ENCODE results near the gene LDB2. TPM values are rescaled to one million over a fixed set of nuclear protein-coding genes. Genes with fewer than 3 reads are reported as not detected.

The LDB2 gene
- total RNA-seq, 2 donors from 2014 or later = 11.4 to 14.5 TPM

GRCh38 chr4:16758816-16759215 is 139.6 kb downstream of the LDB2 start:
- Histone ChIP-seq H3K27ac (ENCODE audit: low read depth, low read length) (no peak overlapping the region), H3K4me1 (ENCODE audit: control insufficient read depth, insufficient read depth, low read length) (peaks cover 6% of the 10 kb centered on the region), H3K9ac (ENCODE audit: extremely low read depth, low read length, poor library complexity, severe bottlenecking) (no peak overlapping the region), H3K27me3 (ENCODE audit: control insufficient read depth, insufficient read depth, low read length, poor library complexity, severe bottlenecking) (no peaks in the 10 kb centered on the region), H3K9me3 (ENCODE audit: control insufficient read depth, low read length) (no peaks in the 10 kb centered on the region), H3K36me3 (ENCODE audit: control insufficient read depth, insufficient read depth, low read length) (no peaks in the 10 kb centered on the region), H3K4me3 (ENCODE audit: low read length) (no peak overlapping the region)
- H3K4me1 Mint-ChIP-seq = peaks cover 24% of the 10 kb centered on the region
- H3K27ac Mint-ChIP-seq = no peak overlapping the region
- no peak for DNase-seq
- TF ChIP-seq, protein P1, sequence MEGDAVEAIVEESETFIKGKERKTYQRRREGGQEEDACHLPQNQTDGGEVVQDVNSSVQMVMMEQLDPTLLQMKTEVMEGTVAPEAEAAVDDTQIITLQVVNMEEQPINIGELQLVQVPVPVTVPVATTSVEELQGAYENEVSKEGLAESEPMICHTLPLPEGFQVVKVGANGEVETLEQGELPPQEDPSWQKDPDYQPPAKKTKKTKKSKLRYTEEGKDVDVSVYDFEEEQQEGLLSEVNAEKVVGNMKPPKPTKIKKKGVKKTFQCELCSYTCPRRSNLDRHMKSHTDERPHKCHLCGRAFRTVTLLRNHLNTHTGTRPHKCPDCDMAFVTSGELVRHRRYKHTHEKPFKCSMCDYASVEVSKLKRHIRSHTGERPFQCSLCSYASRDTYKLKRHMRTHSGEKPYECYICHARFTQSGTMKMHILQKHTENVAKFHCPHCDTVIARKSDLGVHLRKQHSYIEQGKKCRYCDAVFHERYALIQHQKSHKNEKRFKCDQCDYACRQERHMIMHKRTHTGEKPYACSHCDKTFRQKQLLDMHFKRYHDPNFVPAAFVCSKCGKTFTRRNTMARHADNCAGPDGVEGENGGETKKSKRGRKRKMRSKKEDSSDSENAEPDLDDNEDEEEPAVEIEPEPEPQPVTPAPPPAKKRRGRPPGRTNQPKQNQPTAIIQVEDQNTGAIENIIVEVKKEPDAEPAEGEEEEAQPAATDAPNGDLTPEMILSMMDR (conservative IDR thresholded peaks at IDR 0.05) = no peak
- H3K27me3 Mint-ChIP-seq (ENCODE audit: insufficient read depth) = no peaks in the 10 kb centered on the region
- no peaks in the 10 kb centered on the region for H3K9me3 Mint-ChIP-seq
- no peaks in the 10 kb centered on the region for H3K36me3 Mint-ChIP-seq (ENCODE audit: low read depth)
- WGBS, 2 experiments (ENCODE audit: insufficient coverage in 1 of 2, insufficient read length in 1 of 2) = 87 to 88% methylated on average over 6 to 8 of the region's 8 CpGs
- H3K4me3 Mint-ChIP-seq = no peak overlapping the region

DNA sequence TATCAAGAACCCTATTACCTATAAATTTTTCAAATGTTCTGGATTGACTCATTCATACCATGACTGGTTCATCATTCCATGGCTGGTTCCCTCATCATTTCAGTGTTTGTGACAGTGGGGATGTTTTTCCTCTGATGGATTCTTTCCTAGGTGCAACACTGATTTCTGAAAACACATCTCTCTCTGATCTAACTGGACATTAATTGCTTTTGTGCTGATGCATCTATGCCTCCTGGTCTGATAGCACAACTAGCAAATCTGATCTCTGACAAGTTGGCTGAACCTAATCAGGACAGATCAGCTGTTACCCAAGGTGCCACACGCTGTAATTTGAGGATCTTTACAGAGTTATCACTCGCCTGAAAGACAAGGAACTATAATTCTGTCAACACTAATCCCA is 140.2 kb downstream of the LDB2 start:
- Histone ChIP-seq H3K4me1 (ENCODE audit: control insufficient read depth, insufficient read depth, low read length) (peaks cover 6% of the 10 kb centered on the region), H3K9ac (ENCODE audit: extremely low read depth, low read length, poor library complexity, severe bottlenecking) (no peak overlapping the region), H3K27ac (ENCODE audit: low read depth, low read length) (no peak overlapping the region), H3K27me3 (ENCODE audit: control insufficient read depth, insufficient read depth, low read length, poor library complexity, severe bottlenecking) (no peaks in the 10 kb centered on the region), H3K4me3 (ENCODE audit: low read length) (no peak overlapping the region), H3K9me3 (ENCODE audit: control insufficient read depth, low read length) (no peaks in the 10 kb centered on the region), H3K36me3 (ENCODE audit: control insufficient read depth, insufficient read depth, low read length) (no peaks in the 10 kb centered on the region)
- peaks cover 25% of the 10 kb centered on the region for H3K4me1 Mint-ChIP-seq
- no peaks in the 10 kb centered on the region for H3K27me3 Mint-ChIP-seq (ENCODE audit: insufficient read depth)
- no peaks in the 10 kb centered on the region for H3K36me3 Mint-ChIP-seq (ENCODE audit: low read depth)
- no peaks in the 10 kb centered on the region for H3K9me3 Mint-ChIP-seq
- WGBS, 2 experiments (ENCODE audit: insufficient coverage in 1 of 2, insufficient read length in 1 of 2) = 78% methylated on average over 2 of the region's 2 CpGs; no CpG with 5 or more reads in 1 of the 2 experiments
- no peak overlapping the region for H3K4me3 Mint-ChIP-seq
- DNase-seq = no peak
- H3K27ac Mint-ChIP-seq = no peak overlapping the region
- TF ChIP-seq, protein P1 (conservative IDR thresholded peaks at IDR 0.05) = no peak

GRCh38 chr4:16757080-16757521 is 141.3 kb downstream of the LDB2 start:
- H3K4me3 Mint-ChIP-seq = no peak overlapping the region
- H3K36me3 ChIP-seq (ENCODE audit: control insufficient read depth, insufficient read depth, low read length) = no peaks in the 10 kb centered on the region
- DNase-seq = no peak
- no peaks in the 10 kb centered on the region for H3K9me3 Mint-ChIP-seq
- no peak overlapping the region for H3K9ac ChIP-seq (ENCODE audit: extremely low read depth, low read length, poor library complexity, severe bottlenecking)
- H3K27me3 Mint-ChIP-seq (ENCODE audit: insufficient read depth) = no peaks in the 10 kb centered on the region
- no peak overlapping the region for H3K27ac ChIP-seq (ENCODE audit: low read depth, low read length)
- H3K9me3 ChIP-seq (ENCODE audit: control insufficient read depth, low read length) = no peaks in the 10 kb centered on the region
- H3K4me3 ChIP-seq (ENCODE audit: low read length) = no peak overlapping the region
- H3K4me1 ChIP-seq (ENCODE audit: control insufficient read depth, insufficient read depth, low read length) = peaks cover 6% of the 10 kb centered on the region
- H3K27me3 ChIP-seq (ENCODE audit: control insufficient read depth, insufficient read depth, low read length, poor library complexity, severe bottlenecking) = no peaks in the 10 kb centered on the region
- H3K4me1 Mint-ChIP-seq = peaks cover 25% of the 10 kb centered on the region
- no peak overlapping the region for H3K27ac Mint-ChIP-seq
- TF ChIP-seq, protein P1 (conservative IDR thresholded peaks at IDR 0.05) = no peak
- 81 to 91% methylated on average over 8 to 14 of the region's 14 CpGs for WGBS, 2 experiments (ENCODE audit: insufficient coverage in 1 of 2, insufficient read length in 1 of 2)
- no peaks in the 10 kb centered on the region for H3K36me3 Mint-ChIP-seq (ENCODE audit: low read depth)
